Endodermal cell (in vitro differentiated cells): ENCODE data around the gene MTCL1. TPM values are rescaled to one million over a fixed set of nuclear protein-coding genes. Genes with fewer than 3 reads are reported as not detected.
A peak's percentile ranks its signal among the peaks of the same experiment; 100 is the strongest.

Source experiments
- DNase-seq: peaks from one replicate; pipeline ENCODE4 v3.0.0-alpha.2; 2017
- H3K27ac ChIP-seq: 2 replicates; pipeline ENCODE4 v1.5.1; 2013; ENCODE audit warnings: mild to moderate bottlenecking, low read depth, low read length, moderate library complexity
- H3K27me3 ChIP-seq: 2 replicates; pipeline ENCODE4 v1.6.1; 2013; ENCODE audit warnings: mild to moderate bottlenecking, low read length, moderate library complexity; ENCODE audit not compliant: insufficient read depth, control insufficient read depth, poor library complexity, severe bottlenecking
- H3K36me3 ChIP-seq: 2 replicates; pipeline ENCODE4 v1.7.0; 2013; ENCODE audit warnings: mild to moderate bottlenecking, low read length, moderate library complexity; ENCODE audit not compliant: control insufficient read depth, insufficient read depth
- H3K4me1 ChIP-seq: one replicate; pipeline ENCODE4 v1.7.0; 2013; ENCODE audit warnings: low read length; ENCODE audit not compliant: control insufficient read depth, insufficient read depth
- H3K4me3 ChIP-seq: 2 replicates; pipeline ENCODE4 v1.5.1; 2013; ENCODE audit warnings: mild to moderate bottlenecking, low read length, moderate library complexity
- H3K9ac ChIP-seq: 2 replicates; pipeline ENCODE4 v1.6.1; 2013; ENCODE audit warnings: mild to moderate bottlenecking, low read length, moderate library complexity; ENCODE audit not compliant: poor library complexity, severe bottlenecking; ENCODE audit errors: extremely low read depth
- H3K9me3 ChIP-seq: 2 replicates; pipeline ENCODE4 v1.6.1; 2013; ENCODE audit warnings: mild to moderate bottlenecking, low read length, moderate library complexity; ENCODE audit not compliant: control insufficient read depth
- H3K27ac Mint-ChIP-seq: 2 replicates; pipeline ENCODE4 v1.8.0; 2020; ENCODE audit warnings: mixed read lengths
- H3K27me3 Mint-ChIP-seq: 2 replicates; pipeline ENCODE4 v1.8.0; 2021; ENCODE audit warnings: mild to moderate bottlenecking, mixed read lengths; ENCODE audit not compliant: insufficient read depth
- H3K36me3 Mint-ChIP-seq: 2 replicates; pipeline ENCODE4 v1.8.0; 2020; ENCODE audit warnings: low read depth, mixed read lengths
- H3K4me1 Mint-ChIP-seq: 2 replicates; pipeline ENCODE4 v1.8.0; 2020; ENCODE audit warnings: mixed read lengths
- H3K4me3 Mint-ChIP-seq: 2 replicates; pipeline ENCODE4 v1.8.0; 2020; ENCODE audit warnings: mild to moderate bottlenecking, moderate library complexity, mixed read lengths
- H3K9me3 Mint-ChIP-seq: 2 replicates; pipeline ENCODE4 v1.8.0; 2020; ENCODE audit warnings: mild to moderate bottlenecking, mixed read lengths
- CTCF ChIP-seq: fragments of 200-600 bp; sonication (generic); conservative IDR thresholded peaks from 2 replicates; pipeline ENCODE4 v1.5.0; 2021; ENCODE audit warnings: antibody characterized with exemption, mild to moderate bottlenecking
- WGBS, 2 experiments: methylation state at CpG; one replicate each; pipeline versions ENCODE4 v1.1.5 to v1.1.7; 2013; ENCODE audit warnings: missing lambda C conversion rate in 2 of 2, mixed read lengths in 1 of 2; ENCODE audit not compliant: insufficient coverage in 1 of 2, insufficient read length in 1 of 2; 5-methylcytosine and 5-hydroxymethylcytosine counted together
- total RNA-seq, 2 donors: library from RNA; stranded (reverse); fragmentation: NEBNext Ultra II Directional in 1 of 2; extraction: Animal tissue kit (Norgen Biotek cat#: 25700) in 1 of 2; gene quantifications; 2 replicates in 1 of 2; 3 replicates in 1 of 2; pipeline ENCODE4 v1.2.1, GENCODE V29; 2021

Gene MTCL1
- total RNA-seq, 2 donors from 2014 or later: 15.0 to 26.0 TPM

DNA sequence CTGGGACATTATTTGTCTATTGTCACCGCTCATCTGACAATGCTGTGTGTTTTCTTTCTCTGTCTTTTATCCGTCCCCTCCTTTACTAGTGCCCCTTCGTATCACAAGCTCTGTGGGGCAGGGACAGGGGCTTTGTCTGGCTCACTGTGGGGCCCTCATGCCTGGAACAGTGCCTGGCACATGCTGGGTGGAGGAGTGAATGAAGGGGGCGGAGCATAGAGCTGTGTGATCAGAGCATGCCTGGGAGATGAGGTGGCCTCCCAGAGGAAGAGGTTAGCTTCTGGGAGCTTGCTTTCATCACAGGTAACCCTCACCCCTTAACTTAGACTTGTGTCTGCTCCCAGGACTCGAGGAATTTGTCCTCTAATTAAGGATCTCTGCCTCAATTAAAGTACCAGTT is 16.4 kb downstream of the MTCL1 start:
- H3K27me3 ChIP-seq: no peaks in the 10 kb centered on the region
- H3K4me3 Mint-ChIP-seq: no peak overlapping the region
- no peaks in the 10 kb centered on the region for H3K36me3 ChIP-seq
- H3K4me1 ChIP-seq: peaks cover 3% of the 10 kb centered on the region
- H3K27ac ChIP-seq: no peak overlapping the region
- peaks cover 4% of the 10 kb centered on the region for H3K9me3 ChIP-seq
- H3K4me1 Mint-ChIP-seq: peaks cover 31% of the 10 kb centered on the region
- no peaks in the 10 kb centered on the region for H3K27me3 Mint-ChIP-seq
- 67 to 92% methylated on average over 1 to 5 of the region's 5 CpGs for WGBS, 2 experiments
- no peak overlapping the region for H3K9ac ChIP-seq
- H3K4me3 ChIP-seq: no peak overlapping the region
- DNase-seq: peak; percentile 75
- H3K36me3 Mint-ChIP-seq: peaks cover 17% of the 10 kb centered on the region
- no peak for TF ChIP-seq CTCF
- H3K9me3 Mint-ChIP-seq: peaks cover 6% of the 10 kb centered on the region
- H3K27ac Mint-ChIP-seq: no peak overlapping the region

DNA sequence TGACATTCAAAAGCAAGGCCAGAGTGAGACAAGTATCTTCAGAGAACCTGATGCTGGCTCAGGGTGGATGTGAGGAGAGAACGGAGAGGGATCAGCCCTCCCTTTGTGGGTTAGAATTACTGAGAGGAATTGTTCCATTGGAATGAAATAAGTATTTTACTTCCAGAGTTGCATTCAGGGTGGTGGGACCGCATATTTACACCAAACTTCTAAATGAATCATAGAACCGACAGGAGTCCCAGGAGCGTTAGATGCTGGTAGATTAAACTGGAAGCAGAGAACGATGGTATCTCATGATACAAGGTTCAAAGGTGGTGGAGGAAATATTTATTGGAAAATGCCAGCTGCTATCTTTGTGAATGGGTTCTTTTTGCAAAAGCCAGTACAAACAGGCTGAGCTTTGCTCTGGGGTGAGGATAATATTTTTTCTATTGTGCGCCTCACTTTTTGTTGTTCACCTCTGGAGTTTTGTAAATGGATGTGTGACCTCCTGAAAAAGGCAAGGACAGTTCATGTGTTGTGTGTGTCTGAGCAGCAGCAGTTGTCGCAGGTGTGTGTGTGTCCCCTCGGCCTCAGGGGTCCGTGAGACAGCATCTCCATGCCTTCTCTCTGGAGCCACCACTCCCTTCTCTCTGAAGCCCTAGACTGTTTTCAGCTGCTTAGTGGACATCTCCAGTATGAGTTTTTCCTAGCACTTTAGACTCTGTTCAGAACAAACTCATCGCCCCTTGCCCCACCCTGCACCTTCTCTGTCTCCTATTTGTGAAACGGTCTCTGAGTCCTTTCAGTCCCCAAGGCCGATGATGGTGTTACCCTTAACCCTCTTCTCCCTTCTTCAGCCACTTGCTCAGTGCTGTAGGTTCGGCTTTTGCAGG is 17.8 kb downstream of the MTCL1 start:
- TF ChIP-seq CTCF: no peak
- no peaks in the 10 kb centered on the region for H3K27me3 Mint-ChIP-seq
- H3K4me1 Mint-ChIP-seq: peaks cover 16% of the 10 kb centered on the region
- no peak overlapping the region for H3K27ac ChIP-seq
- peaks cover 10% of the 10 kb centered on the region for H3K9me3 ChIP-seq
- H3K36me3 ChIP-seq: no peaks in the 10 kb centered on the region
- WGBS, 2 experiments: 92 to 98% methylated on average over 13 of the region's 13 CpGs
- H3K27me3 ChIP-seq: no peaks in the 10 kb centered on the region
- peaks cover 9% of the 10 kb centered on the region for H3K9me3 Mint-ChIP-seq
- H3K4me1 ChIP-seq: peaks cover under 1% of the 10 kb centered on the region
- H3K27ac Mint-ChIP-seq: no peak overlapping the region
- DNase-seq: no peak
- H3K36me3 Mint-ChIP-seq: peaks cover 25% of the 10 kb centered on the region
- no peak overlapping the region for H3K4me3 Mint-ChIP-seq
- no peak overlapping the region for H3K4me3 ChIP-seq
- H3K9ac ChIP-seq: no peak overlapping the region

GRCh38 chr18:8724452-8724851 is 19.1 kb downstream of the MTCL1 start:
- WGBS, 2 experiments: 71 to 74% methylated on average over 4 to 6 of the region's 6 CpGs
- no peaks in the 10 kb centered on the region for H3K27me3 Mint-ChIP-seq
- Histone ChIP-seq H3K9ac (no peak overlapping the region), H3K27me3 (no peaks in the 10 kb centered on the region), H3K4me1 (no peaks in the 10 kb centered on the region), H3K36me3 (no peaks in the 10 kb centered on the region), H3K27ac (no peak overlapping the region), H3K4me3 (no peak overlapping the region), H3K9me3 (peaks cover 10% of the 10 kb centered on the region)
- DNase-seq: peak; percentile 69
- peak overlapping the region; percentile 82 for H3K27ac Mint-ChIP-seq
- H3K4me3 Mint-ChIP-seq: no peak overlapping the region
- H3K36me3 Mint-ChIP-seq: peaks cover 25% of the 10 kb centered on the region
- no peak for TF ChIP-seq CTCF
- peaks cover 9% of the 10 kb centered on the region for H3K9me3 Mint-ChIP-seq
- peaks cover 8% of the 10 kb centered on the region for H3K4me1 Mint-ChIP-seq
